GM18858 (cell line): ENCODE data around the gene SYT8.

Experiments
- ATAC-seq: cut with Tn5 transposase; IDR thresholded peaks from one replicate; pipeline ENCODE4 v1.9.1; 2021; ENCODE audit not compliant: unreplicated experiment

Gene SYT8

DNA sequence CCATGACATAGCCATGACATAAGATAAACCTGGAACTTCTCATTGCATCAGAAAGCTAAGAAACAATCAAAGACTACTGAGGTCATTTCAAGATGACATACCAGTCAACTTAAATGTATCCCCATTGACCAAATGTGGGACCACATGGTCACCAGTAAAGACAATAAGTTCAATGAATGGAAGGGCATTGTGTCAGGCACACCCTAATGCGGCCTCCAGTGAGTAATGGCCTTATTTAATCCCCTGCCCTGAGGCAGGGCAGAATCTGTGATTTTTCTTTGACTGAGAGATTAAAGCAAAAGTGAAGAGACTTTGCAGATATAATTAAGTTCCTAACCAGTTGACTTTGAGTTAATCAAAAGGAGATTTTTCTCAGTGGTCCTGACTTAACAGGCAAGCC, 17.3 kb upstream of the SYT8 start:
- no peak for ATAC-seq

DNA sequence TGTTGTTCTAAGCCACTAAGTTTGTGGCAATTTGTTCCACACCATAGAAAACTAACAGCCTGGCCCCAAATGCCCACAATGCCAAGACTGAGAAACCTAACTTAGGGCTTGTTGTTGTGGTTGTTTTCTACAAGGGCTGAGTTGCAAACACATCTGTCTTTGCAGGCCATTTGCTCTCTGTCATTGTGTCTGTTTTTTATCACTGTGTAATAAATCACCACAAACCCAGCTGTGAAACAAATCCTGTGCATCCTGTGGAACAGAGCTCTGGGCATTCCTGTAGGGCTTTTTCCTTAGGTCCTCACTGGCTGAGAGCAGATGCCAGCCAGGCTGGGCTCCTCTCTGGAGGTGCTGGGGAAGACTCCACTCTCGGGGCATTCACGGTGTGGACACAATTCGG, 15.7 kb upstream of the SYT8 start:
- ATAC-seq, result no peak

DNA sequence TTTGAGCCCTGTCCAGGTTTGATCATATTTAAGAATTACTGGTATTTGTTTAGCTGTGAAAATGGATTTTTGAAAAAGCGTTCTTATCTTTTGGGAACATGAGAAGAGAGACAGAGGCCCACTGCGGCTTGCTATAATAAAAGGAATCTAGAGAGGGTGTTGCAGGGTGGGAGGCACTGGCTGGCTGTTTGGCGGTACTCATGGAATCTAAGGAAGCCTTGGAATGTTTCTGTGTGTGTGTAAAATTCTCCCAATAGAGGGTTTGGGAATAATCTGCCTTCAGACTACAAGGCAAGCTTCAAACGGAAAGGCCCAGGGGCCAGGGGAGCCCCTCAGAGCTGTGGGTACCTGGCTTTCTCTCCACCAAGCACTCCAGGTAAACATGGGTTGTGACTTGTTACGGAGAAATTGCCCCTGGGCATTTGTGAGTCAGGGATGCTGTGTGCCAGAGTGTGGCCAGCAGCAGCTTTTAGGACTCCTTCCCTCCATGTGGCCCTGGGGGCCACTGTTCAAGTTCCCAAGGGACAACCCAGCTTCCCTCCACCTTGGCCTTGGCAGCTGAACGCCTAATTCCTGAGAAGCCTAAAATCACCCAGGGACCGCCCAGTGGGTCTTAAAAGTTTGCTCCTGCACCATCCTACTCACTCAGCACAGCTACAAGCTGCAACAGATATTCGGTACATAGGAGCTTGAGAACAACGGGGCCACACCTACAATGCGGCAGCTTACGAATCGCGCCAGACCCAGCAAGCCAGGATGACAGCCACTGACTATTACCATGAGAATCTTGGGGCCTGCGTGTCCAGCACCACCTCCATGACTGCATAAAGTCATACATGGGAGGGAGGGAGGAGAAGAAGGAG, 14.1 kb upstream of the SYT8 start:
- no peak for ATAC-seq

DNA sequence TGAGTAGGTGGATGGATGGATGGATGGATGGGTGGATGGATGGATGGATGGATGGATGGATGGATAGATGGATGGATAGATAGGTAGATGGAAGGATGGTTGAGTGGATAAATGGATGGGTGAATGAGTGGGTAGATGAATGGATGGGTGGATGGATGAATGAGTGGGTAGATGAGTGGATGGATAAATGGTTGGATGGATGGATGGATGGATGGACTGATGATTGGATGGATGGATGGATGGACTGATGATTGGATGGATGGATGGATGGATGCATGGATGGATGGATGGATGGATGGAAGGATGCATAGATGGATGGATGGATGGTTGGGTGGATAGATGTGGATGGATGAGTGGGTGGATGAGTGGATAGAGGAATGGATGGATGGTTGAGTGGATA, 13.2 kb upstream of the SYT8 start:
- no peak for ATAC-seq

DNA sequence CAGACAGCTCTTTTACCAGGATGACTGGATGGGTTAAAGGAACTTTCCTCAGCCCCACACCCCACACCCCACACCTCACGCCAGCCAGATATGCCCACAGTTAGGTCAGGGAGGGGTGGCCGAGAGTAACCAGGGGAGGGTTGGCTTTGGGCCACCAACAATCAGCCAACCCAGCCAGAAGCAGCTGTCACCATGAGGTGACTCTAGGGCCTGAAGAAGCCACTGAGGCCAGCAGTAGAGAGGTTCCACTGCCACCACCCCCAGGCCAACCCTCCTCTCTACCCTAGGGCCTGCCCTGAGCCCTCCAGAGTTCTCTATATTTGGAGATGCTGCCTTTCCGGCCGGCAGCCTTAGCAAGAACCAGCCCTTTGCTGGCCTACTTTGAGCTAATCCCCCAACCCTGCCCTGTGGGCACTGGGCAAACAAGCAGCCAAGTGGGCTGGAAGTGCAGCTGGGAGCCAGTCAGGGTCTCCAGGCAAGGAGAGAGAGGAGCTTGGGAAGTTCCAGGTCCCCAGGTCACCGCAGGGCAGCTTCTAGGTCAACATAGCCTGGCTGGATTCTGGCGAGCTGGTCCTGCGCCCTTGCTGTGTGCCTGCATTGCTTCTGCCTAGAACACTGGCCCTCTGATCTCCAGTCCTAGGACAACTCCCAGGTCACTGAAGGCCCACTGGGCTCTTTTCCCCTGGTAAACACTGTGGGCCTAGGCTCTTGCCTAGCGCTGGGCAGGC, 12.0 kb upstream of the SYT8 start:
- ATAC-seq, result no peak

DNA sequence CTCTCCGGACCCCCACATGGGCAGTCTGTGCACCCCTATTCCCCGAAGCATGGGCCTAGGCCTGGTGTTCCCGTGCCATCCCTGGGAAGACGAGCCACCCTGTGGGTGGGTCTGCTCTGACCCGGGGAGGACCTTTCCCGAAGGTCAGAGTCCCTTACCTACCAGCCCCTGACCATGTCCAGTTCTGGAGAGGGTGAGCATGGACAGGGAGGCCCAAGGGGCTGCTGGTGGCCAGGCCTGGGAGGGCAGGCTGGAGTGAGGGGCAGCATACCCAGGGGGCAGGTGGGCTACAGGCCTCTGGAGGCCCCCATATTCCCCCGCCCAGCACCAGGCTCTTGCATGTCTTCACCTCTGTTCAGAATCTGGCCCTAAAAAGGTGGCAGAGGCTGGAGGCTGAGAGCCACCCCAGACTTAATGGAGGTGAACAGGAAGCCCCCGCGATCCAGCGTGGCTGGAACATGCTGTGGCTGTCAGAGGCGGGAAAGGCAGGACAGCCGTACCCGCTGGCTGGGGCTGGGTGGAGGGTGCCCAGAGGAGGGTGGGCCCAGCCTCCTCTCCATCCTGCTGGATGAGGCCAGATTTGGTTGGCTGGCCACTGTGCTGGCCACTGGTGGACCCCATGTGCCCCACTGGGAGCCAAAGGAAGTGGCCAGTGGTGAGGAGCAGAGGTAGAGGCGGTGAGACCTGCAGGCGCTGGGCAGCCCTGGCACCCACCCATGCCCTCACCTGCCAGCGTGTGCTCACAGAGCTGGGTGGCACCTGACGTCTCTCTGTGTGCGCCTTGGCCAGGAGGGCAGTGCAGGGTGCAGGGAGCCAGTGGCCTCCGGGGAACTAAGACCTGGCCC, 11.2 kb upstream of the SYT8 start:
- no peak for ATAC-seq

DNA sequence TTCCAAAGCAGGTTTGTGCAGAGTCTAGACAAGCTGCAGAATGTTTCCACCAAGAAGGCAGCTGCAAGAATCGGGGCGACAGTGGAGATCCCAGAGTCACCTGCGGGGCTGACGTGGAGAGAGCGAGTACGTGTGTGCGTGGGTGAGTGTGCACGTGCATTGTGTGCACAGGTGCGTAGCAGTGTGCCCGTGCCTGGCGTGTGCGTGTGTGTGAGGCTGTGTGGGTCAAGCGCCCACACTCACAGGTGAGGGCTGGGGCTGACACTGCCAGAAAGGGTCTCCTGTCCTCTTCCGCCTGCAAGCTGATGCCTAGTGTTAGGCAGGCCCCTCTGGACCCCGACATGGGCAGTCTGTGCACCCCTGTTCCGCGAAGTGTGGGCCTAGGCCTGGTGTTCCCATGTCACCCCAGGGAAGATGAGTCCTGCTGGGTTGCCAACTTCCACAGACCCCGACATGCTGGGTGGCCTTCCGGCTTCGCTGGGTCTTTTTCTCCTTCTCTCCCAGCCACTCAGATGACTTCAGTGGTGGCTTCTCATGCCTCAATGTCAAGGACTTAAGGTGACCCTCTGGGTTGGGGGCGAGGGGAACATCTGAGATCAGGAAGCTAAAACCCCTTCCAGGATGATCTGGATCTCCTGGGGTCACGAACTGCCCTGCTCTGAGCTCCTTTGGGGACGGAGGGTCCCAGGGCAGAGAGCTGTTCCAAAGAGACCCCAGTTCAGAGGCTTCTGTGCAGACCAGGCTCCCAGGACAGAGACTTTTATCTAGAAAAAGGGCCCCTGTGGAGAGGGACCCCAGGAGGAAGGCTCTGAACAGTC, 10.4 kb upstream of the SYT8 start:
- ATAC-seq, result no peak

DNA sequence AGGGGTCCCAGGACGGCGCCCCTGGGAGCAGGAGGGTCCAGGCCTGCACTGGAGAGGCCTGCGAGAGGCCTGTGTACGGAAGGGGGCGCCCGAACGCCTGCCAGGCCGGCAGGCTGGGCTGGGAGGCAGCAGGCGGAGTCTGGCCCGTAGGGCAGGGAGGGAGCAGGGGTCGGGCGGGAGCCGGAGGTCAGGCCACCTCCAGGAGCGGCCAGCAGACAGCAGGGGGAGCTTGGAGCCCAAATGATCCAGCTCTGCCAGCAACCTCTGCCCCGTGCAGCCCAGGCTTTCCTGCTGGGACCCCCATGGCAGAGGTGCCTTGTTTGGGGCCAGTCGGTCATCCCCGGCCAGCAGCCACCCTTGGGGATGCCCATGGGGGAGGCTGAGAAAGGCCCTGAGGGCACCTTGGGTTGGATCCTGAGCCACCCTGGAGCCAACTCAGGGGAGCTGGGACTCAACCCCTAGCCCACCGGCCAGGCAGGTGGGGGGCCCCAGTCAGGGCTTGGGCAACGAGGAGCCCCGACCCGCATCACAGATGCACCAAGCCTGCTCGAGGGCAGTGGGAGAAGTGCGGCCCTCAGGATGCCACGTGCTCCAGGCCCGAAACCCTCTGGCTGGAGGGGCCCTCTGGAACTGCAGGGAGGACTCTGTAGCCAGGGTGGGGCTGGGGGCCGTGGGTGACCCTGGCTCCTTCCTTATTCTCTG, 9.6 kb upstream of the SYT8 start:
- no peak for ATAC-seq

DNA sequence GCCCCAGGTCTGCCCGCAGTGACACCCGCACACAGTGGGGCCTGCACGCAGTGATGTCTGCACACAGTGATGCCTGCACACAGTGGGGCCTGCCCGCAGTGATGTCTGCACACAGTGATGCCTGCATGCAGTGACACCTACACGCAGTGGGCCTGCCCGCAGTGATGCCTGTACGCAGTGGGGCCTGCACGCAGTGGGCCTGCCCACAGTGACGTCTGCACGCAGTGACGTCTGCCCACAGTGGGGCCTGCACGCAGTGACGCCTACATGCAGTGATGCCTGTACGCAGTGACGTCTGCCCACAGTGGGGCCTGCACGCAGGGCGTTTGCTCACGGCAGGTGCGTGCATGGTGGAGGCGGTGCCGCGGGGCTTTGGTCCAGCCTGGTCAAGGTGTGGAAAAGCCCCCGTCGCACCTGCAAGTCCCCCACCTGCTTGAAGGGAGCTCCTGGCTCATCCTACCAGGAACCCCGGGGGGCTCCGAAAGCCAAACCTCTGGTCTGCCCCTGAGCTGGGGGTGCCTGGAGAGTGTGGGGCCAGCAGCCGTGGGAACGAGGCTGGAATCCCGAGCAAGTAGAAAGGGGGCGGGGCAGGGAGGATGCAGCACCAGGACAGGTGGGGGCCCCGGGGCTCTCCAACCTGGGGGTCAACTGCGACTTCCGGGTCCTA, 8.9 kb upstream of the SYT8 start:
- no peak for ATAC-seq

DNA sequence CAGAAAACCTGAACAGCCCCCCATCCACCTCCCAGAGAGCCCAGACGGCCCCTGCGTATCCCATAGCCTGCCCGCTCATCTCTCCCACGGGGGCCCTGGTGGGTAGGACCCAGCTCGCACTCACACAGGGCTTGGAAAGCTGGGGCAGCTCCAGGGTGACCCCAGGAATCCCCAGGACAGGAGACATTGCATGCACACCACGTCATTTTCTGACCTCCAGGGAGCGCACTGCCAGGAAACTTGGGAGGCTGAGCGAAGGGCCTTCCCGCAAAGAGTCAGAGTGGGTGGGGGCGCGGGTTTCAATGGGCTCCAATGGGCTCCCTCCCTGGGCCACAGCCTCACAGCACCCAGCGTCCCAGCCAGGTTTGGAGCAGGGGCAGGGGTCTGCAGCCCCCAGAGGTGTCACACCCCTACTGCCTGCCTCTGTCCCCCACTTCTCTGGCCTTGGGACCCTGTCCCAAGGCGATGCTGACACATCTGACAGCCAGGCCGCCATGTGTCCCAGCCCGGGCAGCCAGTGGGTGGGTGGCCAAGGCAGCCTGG, 8.2 kb upstream of the SYT8 start:
- ATAC-seq, result no peak

DNA sequence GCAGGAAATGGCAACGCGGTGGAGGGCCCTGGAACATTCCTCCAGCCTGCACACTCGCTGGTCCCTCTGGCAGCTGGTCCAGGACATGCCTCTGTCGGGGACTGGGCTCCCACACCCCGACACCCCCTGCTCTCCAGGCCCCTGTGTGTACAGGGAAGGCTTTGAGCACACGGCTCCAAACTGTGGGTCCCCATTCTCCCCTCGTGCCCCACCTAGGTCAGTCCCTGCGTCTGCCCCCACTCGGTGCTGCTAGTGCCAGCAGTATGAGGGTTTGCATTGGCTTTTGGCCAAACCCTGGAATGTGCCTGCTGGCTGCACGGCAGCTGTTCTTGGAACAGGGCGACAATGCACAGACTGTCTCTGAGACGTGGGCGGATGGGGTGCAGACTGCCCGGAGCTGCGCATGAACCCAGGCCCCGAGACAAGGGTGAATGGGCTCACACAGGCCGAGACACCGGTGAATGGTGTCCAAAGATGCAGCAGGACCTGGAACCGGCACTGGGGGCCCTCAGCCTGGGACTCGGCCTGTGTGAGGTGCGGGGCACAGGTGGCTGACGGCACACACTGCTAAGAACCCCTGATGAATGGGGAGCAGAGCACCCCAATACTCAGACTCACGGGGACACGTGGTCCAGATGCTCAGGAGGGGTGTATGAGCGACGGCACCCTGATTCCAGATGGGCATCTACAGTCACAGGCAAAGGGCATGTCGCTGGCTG, 7.5 kb upstream of the SYT8 start:
- ATAC-seq, result no peak

DNA sequence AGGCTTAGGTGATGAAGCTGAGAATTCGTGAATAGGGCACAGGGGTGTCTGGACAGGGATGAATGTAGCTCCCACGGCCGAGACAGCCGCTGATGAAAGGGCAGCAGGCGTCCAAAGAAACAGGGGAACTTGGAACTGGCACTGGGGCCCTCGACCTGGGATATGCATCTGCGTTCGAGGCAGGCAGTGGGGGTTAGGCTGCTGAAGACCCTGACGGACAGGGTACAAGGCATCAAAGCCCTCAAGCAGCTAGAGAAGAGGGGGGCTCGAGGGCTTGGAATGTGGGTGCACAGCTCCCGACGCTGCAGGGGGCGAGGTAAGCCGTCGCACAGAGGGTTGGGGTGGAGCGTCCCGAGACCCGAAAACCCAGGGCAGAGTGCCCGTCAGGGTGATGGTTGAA, 6.9 kb upstream of the SYT8 start:
- no peak for ATAC-seq

DNA sequence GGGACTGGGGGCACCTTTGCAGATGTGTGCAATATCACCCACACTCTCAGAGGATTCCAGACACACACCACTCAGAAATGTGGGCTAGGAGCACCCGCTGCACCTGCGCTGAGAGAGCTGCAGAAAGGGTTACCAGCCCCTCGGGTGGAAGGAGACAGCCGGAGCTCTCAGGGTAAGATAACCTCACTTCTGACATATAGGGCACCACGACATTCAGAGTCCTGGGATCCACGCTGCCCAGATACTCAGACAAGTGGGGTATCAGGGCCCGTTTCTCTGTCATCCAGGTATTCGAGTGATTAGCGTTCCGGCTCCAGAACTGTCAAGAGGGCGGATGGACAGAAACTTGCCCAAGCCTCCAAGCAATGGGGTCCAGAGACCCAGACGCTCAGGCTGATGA, 6.2 kb upstream of the SYT8 start:
- no peak for ATAC-seq

DNA sequence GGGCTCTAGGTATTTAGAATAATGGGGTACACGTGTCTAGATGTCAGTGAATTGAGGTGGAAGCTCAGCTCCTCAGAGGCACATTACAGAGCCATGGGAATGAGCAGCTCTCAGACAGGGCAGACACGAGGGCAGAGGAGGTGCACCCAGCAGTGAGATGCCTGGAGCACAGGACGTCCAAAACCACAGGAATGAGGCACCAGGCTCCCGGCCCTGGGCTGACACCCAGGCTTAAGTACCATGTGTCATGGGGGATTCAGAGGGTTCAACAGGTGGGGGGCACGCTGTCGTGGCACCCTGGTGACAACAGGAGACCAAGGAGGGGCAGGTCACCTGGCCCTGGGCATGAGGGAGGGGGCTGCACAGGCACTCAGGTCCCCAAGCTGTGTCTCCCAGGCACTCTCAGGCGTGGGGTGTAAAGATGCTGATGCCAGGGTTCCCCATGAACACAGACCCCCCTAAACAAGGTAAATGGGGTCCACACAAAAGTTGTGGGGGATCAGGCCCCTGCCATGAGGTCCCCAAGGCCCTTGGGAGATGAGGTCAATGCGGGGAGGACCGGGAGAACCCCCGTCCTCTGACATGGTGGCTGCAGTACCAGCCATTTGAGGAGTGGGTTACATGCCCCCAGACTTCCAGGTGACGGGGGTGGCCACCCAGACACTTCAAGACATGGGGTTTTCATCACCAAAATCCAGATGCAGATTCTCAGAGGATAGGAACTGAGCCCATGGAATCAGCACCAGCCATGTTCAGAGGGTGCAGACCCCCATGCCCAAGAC, 5.6 kb upstream of the SYT8 start:
- no peak for ATAC-seq

DNA sequence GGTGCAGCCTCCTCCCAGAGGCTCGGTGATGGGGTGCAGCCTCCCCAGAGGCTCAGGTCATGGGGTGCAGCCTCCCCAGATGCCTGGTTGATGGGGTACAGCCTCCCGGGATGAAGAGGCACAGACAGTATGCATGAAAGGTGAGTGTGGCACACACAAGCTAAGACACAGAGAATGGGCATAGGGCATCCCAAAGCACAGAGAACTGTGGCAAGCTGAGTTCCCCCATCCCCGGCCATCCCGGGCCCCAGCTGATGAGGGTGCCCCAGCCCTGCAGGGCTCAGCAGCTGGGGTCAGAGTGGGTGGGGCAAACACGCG, 4.8 kb upstream of the SYT8 start:
- ATAC-seq, result no peak

DNA sequence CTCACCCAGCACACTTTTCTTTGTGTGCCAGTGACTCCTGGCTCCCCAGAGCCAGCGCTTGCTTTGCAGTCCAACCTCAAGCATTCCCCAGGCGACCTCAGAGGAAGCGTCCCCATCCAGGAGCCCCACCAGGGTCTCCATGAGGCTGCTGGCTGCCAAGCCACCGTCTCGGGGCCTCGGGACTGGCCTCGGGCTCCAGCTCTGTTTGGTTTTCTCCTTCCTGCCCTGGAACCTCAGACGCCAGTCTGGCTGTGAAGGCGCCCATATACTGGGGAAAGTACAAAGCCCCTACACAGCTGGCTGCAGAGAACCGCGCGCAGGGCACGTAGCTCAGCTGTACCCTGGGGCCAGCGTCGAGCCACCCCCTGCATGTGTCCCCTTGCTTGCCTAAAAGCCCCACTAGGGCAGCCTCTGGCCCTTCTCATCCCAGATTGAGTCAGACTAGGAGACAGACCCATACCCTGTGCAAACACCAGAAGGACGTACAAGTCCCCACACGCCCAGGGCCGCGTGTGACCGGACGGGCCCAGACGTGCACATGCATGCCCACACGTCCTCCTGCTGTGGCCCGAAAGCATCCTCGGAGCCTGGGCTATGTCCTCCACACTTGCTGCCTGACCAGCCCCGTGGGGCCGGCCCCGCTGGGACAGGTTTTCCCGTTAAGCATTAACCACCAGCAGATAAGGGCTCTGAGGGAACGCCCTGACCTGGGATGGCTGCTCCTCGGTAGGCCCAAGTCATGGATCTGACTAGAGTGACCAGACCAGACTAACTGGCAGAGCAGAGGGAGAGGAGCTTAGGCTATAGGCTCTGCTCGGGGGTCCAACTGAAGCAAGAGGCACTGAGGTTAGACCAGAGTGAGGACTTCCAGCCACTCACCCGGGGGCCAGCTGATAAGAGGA, 4.2 kb upstream of the SYT8 start:
- no peak for ATAC-seq
